NCI-H1417 treated with DMSO at 0.1 percent for 48 hours (cell line): ENCODE measurements around the gene RNASEH1.
"Not testable (repeated sequence)": the region's sequence is repeated elsewhere in the genome, so short reads cannot be mapped to it uniquely, and the experiment has no call there.

Experiments
- DNase-seq: peaks from one replicate; lab custom pipeline; 2025; lab: John Stamatoyannopoulos, UW

Gene RNASEH1

DNA sequence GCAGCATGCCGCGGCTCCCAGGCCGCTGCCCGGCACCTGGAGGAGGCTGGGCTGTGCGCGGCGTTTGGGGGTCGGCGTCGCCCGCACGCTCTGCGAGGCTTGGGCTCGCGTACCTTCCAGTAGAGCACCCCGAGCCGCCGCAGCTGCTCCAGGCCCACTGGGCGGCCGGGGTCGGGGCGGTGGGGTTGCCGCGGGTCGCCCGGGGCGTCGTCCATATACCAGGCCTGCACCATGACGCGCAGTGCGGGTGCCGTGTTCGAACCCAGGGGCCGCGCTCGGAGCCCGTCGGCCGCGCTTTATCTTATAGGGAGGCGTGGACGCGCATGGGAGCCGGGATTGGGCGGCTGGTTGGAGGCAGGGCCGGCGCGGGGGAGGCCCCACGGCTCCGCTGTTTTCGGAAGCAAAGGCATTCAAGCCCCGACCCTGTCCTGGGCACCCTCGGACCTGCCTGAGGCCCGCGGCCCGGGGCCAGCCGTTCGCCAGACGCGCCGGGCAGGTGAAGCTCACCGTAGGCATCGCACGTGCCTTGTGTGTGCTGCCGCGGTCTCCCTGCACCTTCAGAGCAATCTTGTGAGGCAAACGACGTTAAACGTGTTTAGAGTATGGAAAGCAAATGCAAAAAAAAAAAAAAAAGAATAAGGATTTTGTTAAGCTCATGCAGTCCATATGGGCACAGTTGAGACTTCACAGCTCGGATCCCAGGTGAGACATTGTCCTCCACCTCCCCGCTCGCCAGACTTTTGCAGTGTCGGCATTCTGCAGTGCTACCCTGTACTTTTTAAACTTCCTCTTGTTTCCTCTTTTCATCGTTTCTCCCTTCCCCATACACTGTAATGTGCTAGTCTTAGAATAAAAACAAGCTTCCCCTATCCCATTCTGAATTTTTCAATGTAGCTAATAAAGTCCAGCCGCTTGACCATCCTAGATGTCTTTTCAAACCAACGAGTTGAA is 38.6 kb downstream of the RNASEH1 start, which contains the start of gene ADI1:
TSS of gene ADI1 (minus strand) at position 277 of the 951 bp plus-strand sequence. CDS start at position 233, 44 bp downstream.
- peak; percentile 30 for DNase-seq

DNA sequence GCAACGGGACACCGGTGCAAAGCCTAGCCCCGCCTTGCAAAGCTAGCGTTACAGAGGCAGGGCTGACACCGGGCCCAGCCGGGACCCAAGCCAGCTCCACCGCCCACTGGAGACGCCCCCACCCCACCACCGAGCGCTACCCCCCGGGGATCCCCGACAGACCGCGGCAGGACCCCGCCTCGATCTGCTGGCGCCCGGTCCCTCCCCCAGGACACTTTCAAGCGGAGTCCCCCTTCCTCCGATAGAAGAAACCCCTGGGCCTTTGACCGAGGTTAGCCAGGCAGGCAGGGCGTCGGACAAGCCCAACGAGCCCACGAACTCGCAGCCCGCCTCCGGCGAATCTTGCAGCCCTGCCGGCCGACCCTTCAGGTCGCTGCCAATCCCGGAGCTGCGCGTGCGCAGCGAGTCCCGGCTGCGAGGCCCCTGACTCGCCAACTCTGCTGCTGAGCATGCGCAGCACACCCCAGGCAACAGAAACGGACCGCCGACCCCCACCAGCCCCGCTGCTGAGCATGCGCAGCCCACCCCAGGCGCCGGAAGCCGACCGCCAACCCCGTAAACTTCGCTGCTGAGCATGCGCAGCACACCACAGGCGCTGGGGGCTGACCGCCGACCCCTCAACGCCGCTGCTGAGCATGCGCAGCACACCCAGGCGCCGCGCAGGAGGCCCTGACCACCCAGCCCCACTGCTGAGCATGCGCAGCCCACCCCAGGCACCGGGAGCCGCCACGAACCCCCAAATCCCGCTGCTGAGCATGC is 39.5 kb downstream of the RNASEH1 start:
- DNase-seq, result peak; percentile 96

DNA sequence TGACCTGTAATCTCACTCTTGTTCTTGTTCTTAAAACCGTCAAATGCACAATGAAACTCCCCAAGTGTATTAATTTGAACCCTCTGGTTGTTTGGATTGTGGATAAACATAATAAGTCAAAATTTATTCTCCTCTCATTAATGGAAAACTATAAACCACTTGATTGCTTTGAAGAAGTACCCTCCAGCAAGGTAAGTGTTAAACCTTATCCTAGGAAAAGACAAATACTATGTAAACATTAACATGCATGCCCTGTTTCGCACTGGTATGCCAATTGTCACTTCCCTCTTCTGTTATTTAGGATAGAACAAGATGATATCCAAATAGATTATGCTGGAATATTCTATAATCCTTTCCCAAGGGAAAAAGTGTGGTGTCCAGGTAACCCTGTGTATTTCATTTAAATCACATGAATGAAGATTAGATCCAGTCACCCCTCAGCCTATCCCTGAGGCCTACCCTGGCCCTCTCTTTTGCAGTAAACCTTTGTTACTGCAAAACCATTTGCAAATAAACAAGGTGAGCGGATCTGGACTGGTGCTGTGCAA is 40.1 kb downstream of the RNASEH1 start:
- no peak for DNase-seq

DNA sequence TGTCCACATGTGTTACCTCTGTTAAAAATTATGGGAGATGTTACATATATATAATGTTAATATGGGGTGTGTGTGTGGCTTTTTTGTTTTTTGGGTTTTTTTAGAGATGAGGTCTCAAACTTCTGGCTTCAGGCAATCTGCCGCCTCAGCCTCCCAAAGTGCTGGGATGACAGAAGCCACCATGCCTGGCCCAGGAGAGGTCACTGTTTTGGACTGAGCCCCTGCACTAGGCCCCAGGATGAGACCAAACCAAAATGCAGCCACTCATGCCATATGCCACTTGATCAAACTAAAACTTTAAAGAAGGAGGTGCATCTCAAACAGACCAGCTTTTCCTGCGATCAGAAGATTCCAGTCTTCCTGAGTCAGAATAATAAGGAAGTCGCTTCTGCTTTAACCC is 41.3 kb downstream of the RNASEH1 start:
- no peak for DNase-seq

DNA sequence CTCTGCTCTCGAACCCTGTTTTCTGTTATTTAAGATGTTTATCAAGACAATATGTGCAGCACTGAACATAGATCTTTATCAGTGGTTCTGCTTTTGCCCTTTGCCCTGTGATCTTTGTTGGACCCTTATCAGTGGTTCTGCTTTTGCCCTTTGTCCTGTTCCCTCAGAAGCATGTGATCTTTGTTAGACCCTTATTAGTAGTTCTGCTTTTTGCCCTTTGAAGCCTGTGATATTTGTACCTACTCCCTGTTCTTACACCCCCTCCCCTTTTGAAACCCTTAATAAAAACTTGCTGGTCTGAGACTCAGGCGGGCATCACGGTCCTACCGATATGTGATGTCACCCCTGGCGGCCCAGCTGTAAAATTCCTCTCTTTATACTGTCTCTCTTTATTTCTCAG is 42.7 kb downstream of the RNASEH1 start:
- DNase-seq, result not testable (repeated sequence)

DNA sequence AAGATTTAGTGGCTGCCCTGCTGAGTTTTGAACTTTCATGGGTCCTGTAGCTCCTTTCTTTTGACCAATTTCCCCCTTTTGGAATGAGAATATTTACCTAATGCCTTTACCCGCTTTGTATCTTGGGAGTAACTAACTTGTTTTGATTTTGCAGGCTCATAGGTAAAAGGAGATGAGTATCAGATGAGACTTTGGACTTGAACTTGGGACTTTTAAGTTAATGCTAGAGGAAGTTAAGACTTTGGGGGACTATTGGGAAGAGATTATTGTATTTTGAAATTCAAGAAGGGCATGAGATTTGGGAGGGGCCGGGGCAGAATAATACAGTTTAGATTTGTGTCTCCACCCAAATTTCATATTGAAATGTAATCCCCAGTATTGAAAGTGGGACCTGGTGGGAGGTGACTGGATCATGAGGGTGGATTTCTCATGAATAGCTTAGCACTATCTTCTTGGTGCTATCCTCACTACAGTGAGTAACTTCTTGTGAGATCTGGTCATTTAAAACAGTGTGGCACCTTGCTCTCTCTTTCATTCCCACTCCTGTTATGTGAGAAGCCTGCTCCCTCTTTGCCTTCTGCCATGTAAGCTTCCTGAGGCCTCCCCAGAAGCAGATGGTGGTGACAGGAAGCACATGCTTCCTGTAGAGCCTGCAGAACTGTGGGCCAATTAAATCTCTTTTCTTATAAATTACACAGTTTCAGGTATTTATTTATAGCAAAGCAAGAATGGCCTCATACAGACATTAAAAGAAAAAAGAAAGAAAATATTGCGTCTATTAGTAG is 44.9 kb downstream of the RNASEH1 start:
- no peak for DNase-seq

DNA sequence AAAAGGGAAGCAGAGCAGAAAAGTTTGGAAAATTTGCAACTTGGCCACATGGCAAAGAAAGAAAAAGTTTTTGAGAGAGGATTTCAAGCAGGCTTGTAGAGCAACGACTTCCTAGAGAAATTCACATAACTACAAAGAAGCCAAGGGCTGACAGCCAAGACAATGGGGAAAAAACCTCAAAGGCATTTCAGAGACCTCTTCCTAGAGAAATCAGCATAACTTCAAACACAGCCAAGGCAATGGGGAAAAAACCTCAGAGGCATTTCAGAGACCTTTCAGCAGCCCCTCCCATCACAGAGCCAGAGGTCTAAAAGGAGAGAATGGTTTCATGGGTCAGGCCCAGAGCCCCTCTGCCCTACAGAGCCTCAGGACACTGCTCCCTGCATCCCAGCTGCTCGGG is 46.0 kb downstream of the RNASEH1 start:
- no peak for DNase-seq

DNA sequence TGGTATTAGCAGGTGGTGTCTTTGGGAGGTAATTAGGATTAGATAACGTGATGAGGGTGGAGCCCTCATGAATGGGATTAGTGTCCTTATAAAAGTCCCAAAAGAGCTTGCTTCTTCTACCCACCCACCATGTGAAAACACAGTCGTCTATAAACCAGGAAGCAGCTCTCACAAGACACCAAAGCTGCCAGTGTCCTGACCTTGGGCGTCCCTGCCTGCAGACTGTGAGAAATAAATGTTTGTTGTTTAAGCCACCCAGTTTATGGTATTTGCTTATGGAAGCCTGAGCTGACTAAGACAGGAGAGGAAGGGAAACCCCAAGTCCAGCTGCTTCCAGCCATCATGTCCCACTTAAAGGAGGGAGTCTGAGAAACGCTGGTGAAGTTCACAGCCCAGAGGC is 52.4 kb downstream of the RNASEH1 start:
- no peak for DNase-seq

DNA sequence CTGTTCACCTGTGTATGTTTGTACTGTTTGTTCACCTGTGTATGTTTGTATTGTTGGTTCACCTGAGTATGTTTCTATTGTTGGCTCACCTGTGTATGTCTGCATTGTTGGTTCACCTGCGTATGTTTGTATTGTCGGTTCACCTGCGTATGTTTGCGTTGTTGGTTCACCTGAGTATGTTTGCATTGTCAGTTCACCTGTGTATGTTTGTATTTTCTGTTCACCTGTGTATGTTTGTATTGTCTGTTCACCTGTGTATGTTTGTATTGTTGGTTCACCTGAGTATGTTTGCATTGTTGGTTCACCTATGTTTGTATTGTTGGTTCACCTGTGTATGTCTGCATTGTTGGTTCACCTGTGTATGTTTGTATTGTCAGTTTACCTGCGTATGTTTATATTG is 53.4 kb downstream of the RNASEH1 start:
- DNase-seq, result no peak

DNA sequence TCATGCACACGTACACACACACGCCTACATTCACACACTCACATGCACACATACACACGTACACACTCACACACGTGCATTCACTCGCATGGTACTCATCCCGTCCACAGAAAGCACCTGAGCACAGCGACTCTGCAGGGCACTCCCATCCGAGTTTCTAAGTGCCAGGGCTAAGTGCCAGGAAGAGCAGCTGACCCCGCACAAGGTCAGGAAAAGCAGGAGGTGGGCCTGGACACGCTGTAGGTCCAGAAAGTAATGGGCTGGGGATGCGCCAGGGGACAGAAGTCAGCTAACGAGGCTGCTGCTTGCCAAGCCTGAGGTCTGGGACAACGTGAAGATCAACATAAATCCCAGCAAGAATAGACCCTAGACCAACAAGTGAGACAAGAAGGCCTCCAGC is 54.6 kb downstream of the RNASEH1 start:
- DNase-seq, result no peak

DNA sequence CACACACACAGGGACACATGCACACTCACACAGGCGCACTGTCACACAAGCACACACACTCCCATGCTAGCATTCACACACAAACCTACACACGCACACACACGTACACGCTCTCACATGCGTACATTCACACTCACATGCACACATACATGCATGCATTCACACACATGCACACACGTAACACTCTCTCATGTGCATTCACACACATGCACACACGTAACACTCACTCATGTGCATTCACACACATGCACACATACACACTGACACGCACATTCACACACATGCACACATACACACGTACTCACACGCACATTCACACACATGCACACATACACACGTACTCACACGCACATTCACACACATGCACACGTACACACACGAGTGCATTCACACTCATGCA is 55.1 kb downstream of the RNASEH1 start:
- DNase-seq, result no peak

DNA sequence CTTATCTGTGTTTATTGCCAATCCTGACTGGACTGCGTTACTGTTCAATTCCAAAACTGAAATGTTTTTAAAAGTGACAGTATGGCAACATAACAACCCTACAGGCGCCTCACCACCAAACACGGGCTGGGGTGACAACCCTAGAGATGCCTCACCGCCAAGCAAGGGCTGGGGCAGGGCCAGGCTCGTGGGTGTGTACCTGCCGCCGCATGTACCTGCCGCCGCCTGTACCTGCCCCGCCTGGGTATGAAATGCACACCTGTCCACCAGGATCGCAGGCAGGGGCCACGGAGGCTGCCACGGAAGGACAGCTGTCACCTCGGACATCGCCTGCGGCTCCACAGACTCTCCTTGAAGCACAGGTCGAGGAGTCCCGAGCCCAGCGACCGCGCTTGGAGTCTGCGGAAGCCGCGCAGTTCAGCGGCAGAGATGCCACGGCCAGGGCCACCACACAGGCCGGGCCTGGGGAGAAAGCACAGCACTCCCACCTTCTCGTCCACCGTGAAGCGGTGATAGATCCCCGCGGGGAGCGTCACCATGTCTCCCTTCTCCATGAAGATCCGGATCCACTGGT is 57.7 kb downstream of the RNASEH1 start:
- DNase-seq, result no peak

DNA sequence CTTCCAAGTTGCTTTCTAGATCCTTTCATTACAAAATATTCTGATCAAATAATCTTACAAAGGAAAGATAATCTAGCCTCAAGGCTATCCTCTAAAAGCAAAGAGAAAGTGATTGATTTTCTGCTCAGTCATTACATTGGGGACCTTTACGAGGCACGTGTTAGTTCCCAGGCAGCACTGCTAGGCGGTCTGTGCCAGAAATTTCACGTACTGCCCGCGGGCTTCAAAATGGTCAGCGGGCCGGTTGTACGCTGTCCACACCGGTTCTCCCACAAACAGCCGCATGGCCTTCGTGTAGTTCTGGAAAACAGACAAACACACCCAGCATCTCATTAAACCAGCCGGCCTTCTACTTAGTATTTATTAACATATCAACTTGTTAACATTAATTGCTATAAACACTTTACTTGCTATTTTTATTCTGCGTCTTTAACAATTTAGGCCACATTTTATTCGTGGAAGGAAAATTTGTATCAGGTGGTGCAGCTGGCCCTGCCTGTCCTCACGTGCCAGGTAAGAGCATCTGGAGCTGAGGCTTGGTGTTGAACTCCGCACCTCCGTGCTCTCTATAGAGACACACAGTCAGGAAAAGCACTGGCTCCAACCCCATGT is 59.2 kb downstream of the RNASEH1 start:
- no peak for DNase-seq

DNA sequence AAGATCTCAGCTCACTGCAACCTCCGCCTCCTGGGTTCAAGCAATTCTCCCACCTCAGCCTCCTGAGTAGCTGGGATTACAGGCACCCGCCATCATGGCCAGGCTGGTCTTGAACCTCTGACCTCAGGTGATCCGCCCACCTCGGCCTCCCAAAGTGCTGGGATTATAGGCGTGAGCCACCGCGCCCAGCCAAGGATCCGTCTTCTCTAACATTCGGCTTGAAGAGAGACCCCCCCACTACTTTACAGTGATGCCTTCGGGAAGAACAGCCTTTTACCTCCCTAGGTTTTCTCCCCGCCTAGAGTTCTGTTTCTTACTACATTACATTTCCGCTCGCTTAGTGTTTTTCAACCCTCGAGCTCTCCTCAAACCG is 61.4 kb downstream of the RNASEH1 start:
- DNase-seq, result not testable (repeated sequence)
